GM21367 (cell line): ENCODE results near the gene LSM2.
"Not testable (repeated sequence)": the region's sequence is repeated elsewhere in the genome, so short reads cannot be mapped to it uniquely, and the experiment has no call there.

ENCODE experiments used
- ATAC-seq: cut with Tn5 transposase; IDR thresholded peaks from one replicate; pipeline ENCODE4 v1.9.1; 2021; ENCODE audit not compliant: unreplicated experiment

Gene LSM2

DNA sequence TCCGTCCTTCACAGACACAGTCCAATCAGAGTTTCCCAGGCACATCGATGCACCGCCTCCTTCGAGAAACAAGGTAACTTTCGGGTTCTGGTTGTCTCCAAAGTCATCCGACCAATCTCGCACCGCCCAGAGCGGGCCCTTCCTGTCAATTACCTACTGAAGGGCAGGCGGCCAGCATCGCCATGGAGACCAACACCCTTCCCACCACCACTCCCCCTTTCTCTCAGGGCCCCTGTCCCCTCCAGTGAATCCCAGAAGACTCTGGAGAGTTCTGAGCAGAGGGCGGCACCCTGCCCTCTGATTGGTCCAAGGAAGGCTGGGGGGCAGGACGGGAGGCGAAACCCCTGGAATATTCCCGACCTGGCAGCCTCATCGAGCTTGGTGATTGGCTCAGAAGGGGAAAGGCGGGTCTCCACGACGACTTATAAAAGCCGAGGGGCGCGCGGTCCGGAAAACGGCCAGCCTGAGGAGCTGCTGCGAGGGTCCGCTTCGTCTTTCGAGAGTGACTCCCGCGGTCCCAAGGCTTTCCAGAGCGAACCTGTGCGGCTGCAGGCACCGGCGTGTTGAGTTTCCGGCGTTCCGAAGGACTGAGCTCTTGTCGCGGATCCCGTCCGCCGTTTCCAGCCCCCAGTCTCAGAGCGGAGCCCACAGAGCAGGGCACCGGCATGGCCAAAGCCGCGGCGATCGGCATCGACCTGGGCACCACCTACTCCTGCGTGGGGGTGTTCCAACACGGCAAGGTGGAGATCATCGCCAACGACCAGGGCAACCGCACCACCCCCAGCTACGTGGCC lies 20.7 kb upstream of the LSM2 start, which contains the start of gene HSPA1B:
HSPA1B (plus strand) TSS at position 453 of the 794 bp plus-strand sequence; CDS start at position 666, 213 bp downstream.
- peak; percentile 54 for ATAC-seq

DNA sequence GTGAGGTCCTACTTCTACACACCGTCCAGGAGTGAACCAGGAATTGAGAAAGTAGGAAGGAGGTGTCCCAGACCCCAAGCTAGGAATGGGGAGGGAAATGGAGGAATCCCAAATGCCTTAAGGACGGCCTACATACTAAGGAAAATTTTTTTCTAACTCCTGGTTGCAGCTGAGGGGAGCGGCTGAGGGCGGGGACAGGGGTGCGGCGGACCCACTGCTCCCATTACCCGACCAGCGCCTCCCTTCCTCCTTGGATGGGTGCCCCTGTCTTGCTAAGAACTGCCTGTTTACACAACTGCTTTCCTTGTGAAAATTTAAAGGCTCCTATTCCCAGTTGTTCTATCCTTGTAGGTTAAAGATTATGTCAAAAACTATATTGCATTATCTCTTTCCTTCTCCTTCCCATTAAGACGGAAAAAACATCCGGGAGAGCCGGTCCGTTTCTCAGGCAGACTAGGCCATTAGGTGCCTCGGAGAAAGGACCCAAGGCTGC lies 20.1 kb upstream of the LSM2 start:
- no peak for ATAC-seq

DNA sequence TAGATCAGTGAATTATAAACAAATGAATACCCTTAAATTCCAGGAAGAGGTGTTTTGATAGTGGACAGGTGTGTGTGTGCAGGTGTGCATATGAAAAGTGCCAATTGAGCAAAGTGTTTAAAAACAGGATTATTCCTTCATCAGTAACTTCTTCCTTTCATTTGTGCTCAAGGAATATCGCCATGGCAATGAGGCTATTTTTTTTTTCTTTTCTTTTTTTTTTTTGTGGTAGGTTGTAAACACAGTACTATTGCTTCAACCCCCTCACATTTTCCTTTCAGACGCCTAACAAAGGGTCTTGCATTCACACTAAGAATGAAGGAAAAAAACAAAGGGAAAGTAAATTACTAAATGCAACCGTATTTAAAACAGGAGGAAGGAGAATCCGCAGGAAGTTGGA lies 18.8 kb upstream of the LSM2 start:
- ATAC-seq: no peak

DNA sequence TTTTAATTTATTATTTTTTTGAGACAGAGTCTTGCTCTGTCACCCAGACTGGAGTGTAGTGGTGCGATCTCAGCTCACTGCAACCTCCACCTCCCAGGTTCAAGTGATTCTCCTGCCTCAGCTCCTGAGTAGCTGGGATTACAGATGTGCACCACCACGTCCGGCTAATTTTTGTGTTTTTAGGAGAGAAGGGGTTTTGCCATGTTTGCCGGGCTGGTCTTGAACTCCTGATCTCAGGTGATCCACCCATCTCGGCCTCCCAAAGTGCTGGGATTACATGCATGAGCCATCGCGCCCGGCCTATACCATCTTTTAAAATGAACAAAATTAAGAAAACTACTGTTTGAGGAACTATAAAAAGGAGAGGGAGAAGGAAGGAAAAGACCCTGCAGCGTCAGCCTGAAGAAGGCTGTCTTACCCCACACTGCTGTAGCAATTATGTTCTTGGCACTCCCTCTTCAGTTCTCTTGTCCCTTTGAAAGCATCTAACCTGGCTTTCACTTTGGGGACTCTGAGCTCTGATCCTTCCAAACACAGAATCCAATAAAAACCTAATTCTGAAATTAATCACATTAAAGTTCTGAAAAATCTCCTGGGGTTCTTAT lies 16.9 kb upstream of the LSM2 start:
- ATAC-seq: not testable (repeated sequence)

- ATAC-seq: no peak
Measured at GRCh38 chr6:31822036-31822821, 15.5 kb upstream of the LSM2 start.

GRCh38 chr6:31821301-31822035 lies 14.7 kb upstream of the LSM2 start:
- no peak for ATAC-seq

GRCh38 chr6:31820399-31820798 lies 13.6 kb upstream of the LSM2 start:
- not testable (repeated sequence) for ATAC-seq

DNA sequence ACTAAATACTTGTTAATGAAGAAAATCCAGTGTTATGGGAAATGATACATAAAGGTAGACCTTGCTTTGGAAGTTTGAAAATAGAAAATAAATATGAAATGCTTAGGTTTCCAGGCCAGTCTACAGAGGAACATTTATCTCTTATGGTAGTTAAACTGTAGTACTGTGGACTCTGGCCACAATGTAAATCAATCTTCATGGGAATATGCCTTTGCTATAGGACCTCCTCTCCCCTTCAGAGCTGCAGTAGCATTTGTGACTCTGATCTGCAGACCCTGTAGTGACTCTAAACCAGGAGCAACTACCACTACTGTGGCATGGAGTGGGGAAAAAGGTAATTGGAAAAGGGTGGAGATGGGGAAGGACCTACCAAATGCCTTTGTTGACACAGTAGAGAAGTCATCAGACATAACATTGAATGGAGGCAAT lies 13.1 kb upstream of the LSM2 start:
- no peak for ATAC-seq

GRCh38 chr6:31817929-31818511 lies 11.3 kb upstream of the LSM2 start:
- not testable (repeated sequence) for ATAC-seq

DNA sequence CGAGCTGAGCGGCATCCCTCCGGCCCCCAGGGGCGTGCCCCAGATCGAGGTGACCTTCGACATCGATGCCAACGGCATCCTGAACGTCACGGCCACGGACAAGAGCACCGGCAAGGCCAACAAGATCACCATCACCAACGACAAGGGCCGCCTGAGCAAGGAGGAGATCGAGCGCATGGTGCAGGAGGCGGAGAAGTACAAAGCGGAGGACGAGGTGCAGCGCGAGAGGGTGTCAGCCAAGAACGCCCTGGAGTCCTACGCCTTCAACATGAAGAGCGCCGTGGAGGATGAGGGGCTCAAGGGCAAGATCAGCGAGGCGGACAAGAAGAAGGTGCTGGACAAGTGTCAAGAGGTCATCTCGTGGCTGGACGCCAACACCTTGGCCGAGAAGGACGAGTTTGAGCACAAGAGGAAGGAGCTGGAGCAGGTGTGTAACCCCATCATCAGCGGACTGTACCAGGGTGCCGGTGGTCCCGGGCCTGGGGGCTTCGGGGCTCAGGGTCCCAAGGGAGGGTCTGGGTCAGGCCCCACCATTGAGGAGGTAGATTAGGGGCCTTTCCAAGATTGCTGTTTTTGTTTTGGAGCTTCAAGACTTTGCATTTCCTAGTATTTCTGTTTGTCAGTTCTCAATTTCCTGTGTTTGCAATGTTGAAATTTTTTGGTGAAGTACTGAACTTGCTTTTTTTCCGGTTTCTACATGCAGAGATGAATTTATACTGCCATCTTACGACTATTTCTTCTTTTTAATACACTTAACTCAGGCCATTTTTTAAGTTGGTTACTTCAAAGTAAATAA lies 10.6 kb upstream of the LSM2 start:
- ATAC-seq: not testable (repeated sequence)

DNA sequence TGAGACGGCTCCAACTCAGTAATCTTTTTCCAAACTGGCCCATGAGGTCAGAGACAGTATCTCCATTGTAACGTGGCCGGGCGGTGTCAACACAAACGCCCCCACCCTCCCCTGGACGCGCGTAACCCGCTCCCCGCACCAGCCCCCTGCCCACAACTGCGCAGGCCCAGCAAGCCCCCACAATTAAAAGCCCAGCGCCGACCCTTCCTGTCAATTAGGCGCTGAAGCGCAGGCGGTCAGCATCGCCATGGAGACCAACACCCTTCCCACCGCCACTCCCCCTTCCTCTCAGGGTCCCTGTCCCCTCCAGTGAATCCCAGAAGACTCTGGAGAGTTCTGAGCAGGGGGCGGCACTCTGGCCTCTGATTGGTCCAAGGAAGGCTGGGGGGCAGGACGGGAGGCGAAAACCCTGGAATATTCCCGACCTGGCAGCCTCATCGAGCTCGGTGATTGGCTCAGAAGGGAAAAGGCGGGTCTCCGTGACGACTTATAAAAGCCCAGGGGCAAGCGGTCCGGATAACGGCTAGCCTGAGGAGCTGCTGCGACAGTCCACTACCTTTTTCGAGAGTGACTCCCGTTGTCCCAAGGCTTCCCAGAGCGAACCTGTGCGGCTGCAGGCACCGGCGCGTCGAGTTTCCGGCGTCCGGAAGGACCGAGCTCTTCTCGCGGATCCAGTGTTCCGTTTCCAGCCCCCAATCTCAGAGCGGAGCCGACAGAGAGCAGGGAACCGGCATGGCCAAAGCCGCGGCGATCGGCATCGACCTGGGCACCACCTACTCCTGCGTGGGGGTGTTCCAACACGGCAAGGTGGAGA lies 8.5 kb upstream of the LSM2 start, which contains the start of the genes HSPA1A and HSPA1L:
HSPA1A (plus strand) TSS at position 519 of the 814 bp plus-strand sequence; CDS start at position 733, 214 bp downstream.
HSPA1L (minus strand) TSS at position 259 of the 814 bp plus-strand sequence. CDS start 3,311 bp downstream, outside the sequence.
- no peak for ATAC-seq

- no peak for ATAC-seq
Measured at GRCh38 chr6:31814677-31815024, 7.9 kb upstream of the LSM2 start.

DNA sequence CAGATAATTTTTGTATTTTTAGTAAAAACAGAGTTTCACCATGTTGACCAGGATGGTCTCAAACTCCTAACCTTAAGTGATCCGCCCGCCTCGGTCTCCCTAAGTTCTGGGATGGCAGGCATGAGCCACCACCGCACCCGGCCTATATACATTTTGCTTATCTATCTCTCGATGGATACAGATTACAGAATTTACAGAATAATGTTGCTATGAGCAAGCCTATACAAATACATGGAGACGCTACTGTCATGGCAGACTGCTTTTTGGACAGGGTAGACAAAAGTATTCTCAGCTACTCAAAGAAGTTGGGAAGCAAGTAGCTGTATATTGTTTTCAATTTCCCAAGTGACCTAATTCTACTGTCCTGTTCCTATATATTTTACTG lies 6.7 kb upstream of the LSM2 start:
- ATAC-seq: no peak

- no peak for ATAC-seq
Measured at GRCh38 chr6:31811645-31812044, 4.9 kb upstream of the LSM2 start.

- not testable (repeated sequence) for ATAC-seq
Measured at GRCh38 chr6:31808599-31808998, 1.8 kb upstream of the LSM2 start.

DNA sequence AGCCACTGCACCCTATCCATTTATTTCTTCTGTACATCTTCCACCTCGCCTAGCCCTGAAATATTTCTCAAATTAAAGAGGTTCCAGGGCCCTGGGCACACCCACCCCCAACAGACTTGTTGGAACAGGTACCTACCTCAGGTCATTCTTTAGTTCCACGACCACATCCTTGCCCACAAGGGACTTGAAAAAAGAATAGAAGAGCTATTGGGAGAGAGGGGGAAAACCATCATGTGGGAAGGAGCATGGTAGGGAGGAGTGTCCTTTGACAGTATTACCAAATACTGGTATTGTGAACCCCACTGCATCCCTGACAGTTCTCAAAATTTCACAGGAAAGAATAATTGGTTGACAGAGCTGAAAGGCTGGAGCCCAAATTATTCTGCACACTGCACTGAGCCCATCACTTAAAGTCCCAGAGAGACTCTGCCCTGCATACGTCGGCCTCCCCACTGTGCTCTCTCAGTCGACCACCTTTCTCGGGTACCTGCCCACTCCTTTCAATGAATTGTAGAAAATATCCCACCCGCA lies 762 bp downstream of the LSM2 start:
- ATAC-seq: no peak

DNA sequence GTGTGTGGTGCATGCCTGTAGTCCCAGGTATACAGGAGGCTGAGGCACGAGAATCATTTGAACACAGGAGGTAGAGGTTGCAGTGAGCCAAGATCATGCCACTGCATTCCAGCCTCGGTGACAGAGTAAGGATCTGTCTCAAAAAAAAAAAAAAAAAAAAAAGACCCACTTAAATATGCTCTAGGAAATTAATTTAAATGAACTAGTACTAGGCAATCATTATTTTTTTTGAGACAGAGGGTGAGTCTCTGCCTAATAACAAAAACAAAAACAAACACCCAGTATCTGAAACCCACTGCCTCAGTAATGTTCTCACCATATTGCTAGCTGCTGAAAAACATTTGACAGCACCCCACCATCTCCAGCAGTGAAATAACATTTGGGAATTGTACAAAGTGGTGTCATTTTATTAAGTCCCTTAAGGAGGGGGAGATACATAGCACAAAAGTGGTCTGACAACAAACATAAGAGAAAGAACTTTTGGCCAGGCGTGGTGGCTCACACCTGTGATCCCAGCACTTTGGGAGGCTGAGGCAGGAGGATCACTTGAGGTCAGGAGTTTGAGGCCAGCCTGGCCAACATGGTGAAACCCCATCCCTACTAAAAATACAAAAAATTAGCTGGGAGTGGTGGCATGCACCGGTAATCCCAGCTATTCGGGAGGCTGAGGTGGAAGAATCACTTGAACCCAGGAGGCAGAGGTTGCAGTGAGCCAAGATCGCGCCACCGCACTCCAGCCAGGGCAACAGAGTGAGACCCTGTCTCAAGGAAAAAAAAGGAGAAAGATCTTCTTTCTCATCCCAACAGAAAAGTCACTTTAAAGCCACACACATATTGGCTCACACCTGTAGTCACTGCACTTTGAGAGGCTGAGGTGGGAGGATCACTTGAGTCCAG lies 5.5 kb downstream of the LSM2 start:
- ATAC-seq: not testable (repeated sequence)
